GM10266 (cell line): ENCODE data around the gene FAM120C.
A peak's percentile ranks its signal among the peaks of the same experiment; 100 is the strongest.

Source experiments
- DNase-seq: peaks from one replicate; pipeline ENCODE4 v3.0.0; 2012; ENCODE audit errors: extremely low spot score
- TF ChIP-seq, protein P1 (sequence below): IDR thresholded peaks from 2 replicates; pipeline ENCODE4 v1.5.1; 2012; ENCODE audit warnings: mild to moderate bottlenecking, low read depth; ENCODE audit not compliant: control insufficient read depth, insufficient read depth; ENCODE audit errors: missing control alignments

FAM120C gene

GRCh38 chrX:54194982-54195588 lies 12.0 kb upstream of the FAM120C start:
- DNase-seq = no peak
- TF ChIP-seq, protein P1, sequence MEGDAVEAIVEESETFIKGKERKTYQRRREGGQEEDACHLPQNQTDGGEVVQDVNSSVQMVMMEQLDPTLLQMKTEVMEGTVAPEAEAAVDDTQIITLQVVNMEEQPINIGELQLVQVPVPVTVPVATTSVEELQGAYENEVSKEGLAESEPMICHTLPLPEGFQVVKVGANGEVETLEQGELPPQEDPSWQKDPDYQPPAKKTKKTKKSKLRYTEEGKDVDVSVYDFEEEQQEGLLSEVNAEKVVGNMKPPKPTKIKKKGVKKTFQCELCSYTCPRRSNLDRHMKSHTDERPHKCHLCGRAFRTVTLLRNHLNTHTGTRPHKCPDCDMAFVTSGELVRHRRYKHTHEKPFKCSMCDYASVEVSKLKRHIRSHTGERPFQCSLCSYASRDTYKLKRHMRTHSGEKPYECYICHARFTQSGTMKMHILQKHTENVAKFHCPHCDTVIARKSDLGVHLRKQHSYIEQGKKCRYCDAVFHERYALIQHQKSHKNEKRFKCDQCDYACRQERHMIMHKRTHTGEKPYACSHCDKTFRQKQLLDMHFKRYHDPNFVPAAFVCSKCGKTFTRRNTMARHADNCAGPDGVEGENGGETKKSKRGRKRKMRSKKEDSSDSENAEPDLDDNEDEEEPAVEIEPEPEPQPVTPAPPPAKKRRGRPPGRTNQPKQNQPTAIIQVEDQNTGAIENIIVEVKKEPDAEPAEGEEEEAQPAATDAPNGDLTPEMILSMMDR = no peak

- no peak for DNase-seq
- TF ChIP-seq, protein P1 = no peak
Observed at GRCh38 chrX:54193085-54193821, 10.2 kb upstream of the FAM120C start.

DNA sequence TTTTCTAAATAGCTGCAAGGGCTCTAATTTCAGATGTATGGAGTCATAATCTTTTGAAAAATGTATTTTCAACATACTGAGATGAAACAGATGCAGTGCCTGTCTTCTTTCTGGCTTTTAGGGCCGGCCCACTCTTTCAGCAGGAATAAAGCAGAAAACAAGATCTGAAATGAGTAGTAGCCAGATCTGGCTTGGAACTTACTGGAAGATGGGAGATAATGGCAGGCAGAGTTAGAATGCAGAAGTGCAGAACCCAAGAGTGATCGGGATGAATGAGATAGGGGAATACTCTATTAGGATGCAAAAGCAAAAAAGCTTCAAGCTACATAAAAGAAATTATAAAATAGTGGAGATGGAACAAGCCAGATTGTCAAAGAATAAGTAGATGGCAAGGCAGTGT lies 1.4 kb upstream of the FAM120C start:
- TF ChIP-seq, protein P1 = no peak

DNA sequence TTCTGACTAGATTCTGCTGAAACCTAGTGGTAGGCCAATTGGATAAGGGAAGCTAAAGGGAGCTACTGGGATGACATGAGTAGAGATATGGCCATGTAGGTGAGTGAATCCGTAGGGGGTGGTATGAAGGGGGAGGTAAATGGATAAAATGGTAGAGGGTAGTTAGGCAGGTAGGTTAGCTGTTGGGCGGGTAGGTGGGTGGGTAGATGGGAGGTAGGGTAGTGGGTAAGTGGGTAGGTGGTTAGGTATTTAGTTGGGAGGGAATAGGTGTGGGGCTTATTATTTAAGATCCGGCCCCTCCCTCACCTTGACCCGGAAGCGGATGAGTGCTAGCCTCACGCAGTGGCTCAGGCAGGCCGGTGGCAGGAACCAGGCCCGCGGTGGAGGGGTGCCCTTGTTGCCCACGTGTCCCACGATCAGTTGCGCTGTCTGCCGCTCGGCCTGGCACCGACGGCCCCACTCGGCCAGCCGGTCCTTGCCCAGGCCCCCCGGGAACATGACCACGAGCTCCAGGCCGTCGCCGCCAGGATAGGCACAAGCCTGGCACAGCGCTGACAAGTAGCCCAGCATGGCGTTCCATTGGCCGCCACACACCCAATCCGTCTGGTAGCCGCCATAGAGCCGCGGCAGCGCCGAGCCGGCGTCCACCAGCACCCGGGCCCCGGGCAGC lies 725 bp downstream of the FAM120C start:
- TF ChIP-seq, protein P1 = no peak
- DNase-seq = peak; percentile 51

More for the DNA sequence above, 1.4 kb upstream of the FAM120C start:
- no peak for DNase-seq

GRCh38 chrX:54181202-54181953 lies 1.7 kb downstream of the FAM120C start:
- TF ChIP-seq, protein P1 = no peak
- DNase-seq = no peak

DNA sequence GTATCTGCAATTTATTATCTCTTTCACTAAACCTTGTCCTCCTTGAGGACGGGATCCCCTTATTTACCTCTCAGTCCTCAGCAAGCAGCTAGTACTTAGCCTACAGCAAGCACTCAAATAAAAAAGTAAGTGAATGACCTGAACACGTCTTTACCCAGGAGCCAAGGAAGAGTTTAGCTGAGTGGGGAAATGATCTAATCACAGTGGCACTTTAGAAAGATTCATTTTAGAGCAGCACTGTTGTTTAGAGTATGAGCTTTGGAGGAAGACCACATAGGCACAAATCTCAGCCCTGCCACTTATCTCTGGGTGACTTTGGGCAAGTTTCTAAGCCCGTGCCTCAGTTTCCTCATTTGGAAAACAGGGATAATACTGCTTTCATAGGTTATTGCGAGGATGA lies 2.7 kb downstream of the FAM120C start:
- TF ChIP-seq, protein P1 = no peak
- no peak for DNase-seq
